Measurements from ENCODE around the gene TP53I13. TPM values are rescaled to one million over a fixed set of nuclear protein-coding genes. Genes with fewer than 3 reads are reported as not detected.

TP53I13 gene
- total and polyA plus RNA-seq, 2 donors (not counting 3 experiments of a cell fraction or from before 2014, with no cell fraction given), result 41.1 to 42.7 TPM

- dilution Hi-C loops (cut with MboI; ENCODE audit: extremely low pct_ligation_motif_present, low sequenced_read_pairs) (no loop called here), intact Hi-C loops (cut with micrococcal nuclease) (loop anchor here (1.0 kb wide), 1 partner anchor 203 kb away; no protein-coding TSS in a partner anchor)
- Histone ChIP-seq H4K20me1 (replicated peaks; ENCODE audit: control insufficient read depth, extremely low read depth, insufficient read depth, low read length) (no peaks in the 10 kb centered on the region), H3K4me2 (ENCODE audit: insufficient read depth, low read length) (no peak overlapping the region), H3K79me2 (ENCODE audit: control insufficient read depth, insufficient read depth, low read length) (no peaks in the 10 kb centered on the region), H2AFZ (ENCODE audit: low read depth, low read length) (no peak overlapping the region), H3K36me3 (ENCODE audit: control insufficient read depth in 2 of 2, extremely low read depth in 1 of 2, insufficient read depth in 2 of 2, low read length in 2 of 2) (peaks cover 8 to 47% of the 10 kb centered on the region in 2 experiments), H3K9ac (replicated peaks; ENCODE audit: extremely low read depth, insufficient read depth, low read length) (no peak overlapping the region), H3K4me1 (ENCODE audit: control insufficient read depth, extremely low read depth, insufficient read depth, low read length) (peaks cover 12% of the 10 kb centered on the region), H3K9me1 (replicated peaks; ENCODE audit: control insufficient read depth, extremely low read depth, insufficient read depth, low read length) (no peaks in the 10 kb centered on the region), H3K27me3 (ENCODE audit: control insufficient read depth in 2 of 2, insufficient read depth in 2 of 2, low read length in 2 of 2) (no peaks in the 10 kb centered on the region), H3K4me3 (replicated peaks in 1 of 3; ENCODE audit: insufficient read depth in 1 of 3, low read depth in 1 of 3, low read length in 3 of 3) (no peak overlapping the region), H3K27ac (ENCODE audit: insufficient read depth, low read depth, low read length) (no peak overlapping the region), H3K9me3 (replicated peaks; ENCODE audit: control insufficient read depth, insufficient read depth, low read length) (no peaks in the 10 kb centered on the region)
- DNase-seq (ENCODE audit: low read depth, low spot score) (no peak), FAIRE-seq (no peak)
- TSS peak; percentile 39 for BruUV-seq (replicated peaks)
- CTCF ChIA-PET, result interaction anchor here (1.0 to 8.8 kb wide), 6 partner anchors 18 to 203 kb away, joined by 3 to 105 read pairs (median 14); partner anchors contain the start of gene ANKRD13B
- POLR2A ChIA-PET, result no interaction called here
- no peak for TF ChIP-seq JUN (IDR thresholded peaks at IDR 0.05; ENCODE audit: borderline replicate concordance, insufficient read depth, insufficient read length, low read depth)
- TF ChIP-seq MAX (IDR thresholded peaks at IDR 0.05; ENCODE audit: insufficient read depth, insufficient read length), result no peak
- TF ChIP-seq FOS (IDR thresholded peaks at IDR 0.05; ENCODE audit: borderline replicate concordance, insufficient read depth, low read length), result no peak
- TF ChIP-seq POLR2AphosphoS5 (IDR thresholded peaks at IDR 0.05; ENCODE audit: insufficient read depth, low read depth, low read length), result no peak
- TF ChIP-seq POLR2A (IDR thresholded peaks at IDR 0.05; ENCODE audit: low read depth, low read length), result no peak
- TF ChIP-seq, protein P1, sequence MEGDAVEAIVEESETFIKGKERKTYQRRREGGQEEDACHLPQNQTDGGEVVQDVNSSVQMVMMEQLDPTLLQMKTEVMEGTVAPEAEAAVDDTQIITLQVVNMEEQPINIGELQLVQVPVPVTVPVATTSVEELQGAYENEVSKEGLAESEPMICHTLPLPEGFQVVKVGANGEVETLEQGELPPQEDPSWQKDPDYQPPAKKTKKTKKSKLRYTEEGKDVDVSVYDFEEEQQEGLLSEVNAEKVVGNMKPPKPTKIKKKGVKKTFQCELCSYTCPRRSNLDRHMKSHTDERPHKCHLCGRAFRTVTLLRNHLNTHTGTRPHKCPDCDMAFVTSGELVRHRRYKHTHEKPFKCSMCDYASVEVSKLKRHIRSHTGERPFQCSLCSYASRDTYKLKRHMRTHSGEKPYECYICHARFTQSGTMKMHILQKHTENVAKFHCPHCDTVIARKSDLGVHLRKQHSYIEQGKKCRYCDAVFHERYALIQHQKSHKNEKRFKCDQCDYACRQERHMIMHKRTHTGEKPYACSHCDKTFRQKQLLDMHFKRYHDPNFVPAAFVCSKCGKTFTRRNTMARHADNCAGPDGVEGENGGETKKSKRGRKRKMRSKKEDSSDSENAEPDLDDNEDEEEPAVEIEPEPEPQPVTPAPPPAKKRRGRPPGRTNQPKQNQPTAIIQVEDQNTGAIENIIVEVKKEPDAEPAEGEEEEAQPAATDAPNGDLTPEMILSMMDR (IDR thresholded peaks at IDR 0.05; ENCODE audit: extremely low read depth in 1 of 2, insufficient read depth in 1 of 2, low read depth in 1 of 2, low read length in 2 of 2), result no peak
- no peak for TF ChIP-seq GATA2 (IDR thresholded peaks at IDR 0.05; ENCODE audit: insufficient read depth, insufficient read length, low read depth, low read length)
- TF ChIP-seq MYC (IDR thresholded peaks at IDR 0.05; ENCODE audit: low read depth, low read length), result no peak
- no peak for TF ChIP-seq EZH2 (IDR thresholded peaks at IDR 0.05; ENCODE audit: borderline replicate concordance, low read depth, low read length, severe bottlenecking)
These were observed 5.0 kb downstream of the TP53I13 start for GRCh38 chr17:29573558-29573869.
